ENCODE data around the gene NRP2. TPM values are rescaled to one million over a fixed set of nuclear protein-coding genes. Genes with fewer than 3 reads are reported as not detected.

Gene NRP2
- polyA plus RNA-seq, 2 donors, result 6.9 to 11.1 TPM

- 70 to 71% methylated on average over 3 of the region's 3 CpGs for WGBS, 2 donors
- H3K36me3 ChIP-seq (ENCODE audit: control insufficient read depth in 2 of 2, insufficient read depth in 2 of 2, low read length in 1 of 2), result peaks cover 3 to 6% of the 10 kb centered on the region in 2 donors
- peaks cover 0 to 11% of the 10 kb centered on the region in 2 donors for H3K4me1 ChIP-seq (ENCODE audit: control insufficient read depth in 2 of 2, insufficient read depth in 2 of 2, low read length in 1 of 2)
- peak overlapping the region in 1 of 2 donors; percentile 21 for H3K27ac ChIP-seq (ENCODE audit: low read depth in 2 of 2, low read length in 1 of 2)
- no peak overlapping the region for H3K4me3 ChIP-seq (ENCODE audit: low read depth in 1 of 2, low read length in 2 of 2)
- no peaks in the 10 kb centered on the region for H3K27me3 ChIP-seq (ENCODE audit: control insufficient read depth in 1 of 2, insufficient read depth in 2 of 2, low read length in 2 of 2)
- no peaks in the 10 kb centered on the region for H3K9me3 ChIP-seq (ENCODE audit: control insufficient read depth in 2 of 2, insufficient read depth in 1 of 2, low read depth in 1 of 2, low read length in 1 of 2)
These were observed 13.2 kb downstream of the NRP2 start for GRCh38 chr2:205695460-205695991.

- 79 to 82% methylated on average over 11 of the region's 11 CpGs for WGBS, 2 donors
- peaks cover 0 to 6% of the 10 kb centered on the region in 2 donors for H3K4me1 ChIP-seq (ENCODE audit: control insufficient read depth in 2 of 2, insufficient read depth in 2 of 2, low read length in 1 of 2)
- H3K4me3 ChIP-seq (ENCODE audit: low read depth in 1 of 2, low read length in 2 of 2), result no peak overlapping the region
- H3K27me3 ChIP-seq (ENCODE audit: control insufficient read depth in 1 of 2, insufficient read depth in 2 of 2, low read length in 2 of 2), result no peaks in the 10 kb centered on the region
- no peaks in the 10 kb centered on the region for H3K9me3 ChIP-seq (ENCODE audit: control insufficient read depth in 2 of 2, insufficient read depth in 1 of 2, low read depth in 1 of 2, low read length in 1 of 2)
- peaks cover 3 to 6% of the 10 kb centered on the region in 2 donors for H3K36me3 ChIP-seq (ENCODE audit: control insufficient read depth in 2 of 2, insufficient read depth in 2 of 2, low read length in 1 of 2)
- peak overlapping the region; percentile 30 to 56 for H3K27ac ChIP-seq (ENCODE audit: low read depth in 2 of 2, low read length in 1 of 2)
These were observed 14.1 kb downstream of the NRP2 start for GRCh38 chr2:205696331-205696926.

- WGBS, 2 donors, result 71 to 78% methylated on average over 5 of the region's 5 CpGs
- Histone ChIP-seq H3K36me3 (ENCODE audit: control insufficient read depth in 2 of 2, insufficient read depth in 2 of 2, low read length in 1 of 2) (peaks cover 3 to 6% of the 10 kb centered on the region in 2 donors), H3K27ac (ENCODE audit: low read depth in 2 of 2, low read length in 1 of 2) (peak overlapping the region; percentile 30 to 70), H3K9me3 (ENCODE audit: control insufficient read depth in 2 of 2, insufficient read depth in 1 of 2, low read depth in 1 of 2, low read length in 1 of 2) (no peaks in the 10 kb centered on the region), H3K4me3 (ENCODE audit: low read depth in 1 of 2, low read length in 2 of 2) (no peak overlapping the region), H3K4me1 (ENCODE audit: control insufficient read depth in 2 of 2, insufficient read depth in 2 of 2, low read length in 1 of 2) (peaks cover 0 to 6% of the 10 kb centered on the region in 2 donors), H3K27me3 (ENCODE audit: control insufficient read depth in 1 of 2, insufficient read depth in 2 of 2, low read length in 2 of 2) (no peaks in the 10 kb centered on the region)
These were observed 14.7 kb downstream of the NRP2 start for GRCh38 chr2:205696927-205697441.

- peak overlapping the region in 1 of 2 donors; percentile 29 for H3K27ac ChIP-seq (ENCODE audit: low read depth in 2 of 2, low read length in 1 of 2)
- no peak overlapping the region for H3K4me3 ChIP-seq (ENCODE audit: low read depth in 1 of 2, low read length in 2 of 2)
- H3K27me3 ChIP-seq (ENCODE audit: control insufficient read depth in 1 of 2, insufficient read depth in 2 of 2, low read length in 2 of 2), result no peaks in the 10 kb centered on the region
- peaks cover 5 to 6% of the 10 kb centered on the region in 2 donors for H3K36me3 ChIP-seq (ENCODE audit: control insufficient read depth in 2 of 2, insufficient read depth in 2 of 2, low read length in 1 of 2)
- H3K4me1 ChIP-seq (ENCODE audit: control insufficient read depth in 2 of 2, insufficient read depth in 2 of 2, low read length in 1 of 2), result peaks cover 5 to 8% of the 10 kb centered on the region in 2 donors
- no peaks in the 10 kb centered on the region for H3K9me3 ChIP-seq (ENCODE audit: control insufficient read depth in 2 of 2, insufficient read depth in 1 of 2, low read depth in 1 of 2, low read length in 1 of 2)
- WGBS, 2 donors, result 82 to 88% methylated on average over 7 of the region's 7 CpGs
These were observed 16.3 kb downstream of the NRP2 start for GRCh38 chr2:205698286-205699268.

- no peak overlapping the region for H3K4me3 ChIP-seq (ENCODE audit: low read depth in 1 of 2, low read length in 2 of 2)
- WGBS, 2 donors, result 62 to 63% methylated on average over 4 of the region's 4 CpGs
- H3K27me3 ChIP-seq (ENCODE audit: control insufficient read depth in 1 of 2, insufficient read depth in 2 of 2, low read length in 2 of 2), result no peaks in the 10 kb centered on the region
These were observed 17.4 kb downstream of the NRP2 start for GRCh38 chr2:205699515-205700289.

GRCh38 chr2:205700331-205701132 lies 18.2 kb downstream of the NRP2 start:
- H3K36me3 ChIP-seq (ENCODE audit: control insufficient read depth in 2 of 2, insufficient read depth in 2 of 2, low read length in 1 of 2), result peaks cover 5 to 6% of the 10 kb centered on the region in 2 donors
- 65 to 68% methylated on average over 12 of the region's 12 CpGs for WGBS, 2 donors
- H3K4me1 ChIP-seq (ENCODE audit: control insufficient read depth in 2 of 2, insufficient read depth in 2 of 2, low read length in 1 of 2), result peaks cover 8 to 13% of the 10 kb centered on the region in 2 donors
- peak overlapping the region; percentile 12 to 72 for H3K27ac ChIP-seq (ENCODE audit: low read depth in 2 of 2, low read length in 1 of 2)
- H3K4me3 ChIP-seq (ENCODE audit: low read depth in 1 of 2, low read length in 2 of 2), result no peak overlapping the region
- H3K9me3 ChIP-seq (ENCODE audit: control insufficient read depth in 2 of 2, insufficient read depth in 1 of 2, low read depth in 1 of 2, low read length in 1 of 2), result no peaks in the 10 kb centered on the region
- H3K27me3 ChIP-seq (ENCODE audit: control insufficient read depth in 1 of 2, insufficient read depth in 2 of 2, low read length in 2 of 2), result no peaks in the 10 kb centered on the region

More at GRCh38 chr2:205699515-205700289, 17.4 kb downstream of the NRP2 start:
- H3K36me3 ChIP-seq (ENCODE audit: control insufficient read depth in 2 of 2, insufficient read depth in 2 of 2, low read length in 1 of 2), result peaks cover 5 to 6% of the 10 kb centered on the region in 2 donors
- H3K27ac ChIP-seq (ENCODE audit: low read depth in 2 of 2, low read length in 1 of 2), result peak overlapping the region; percentile 12 to 69
- H3K4me1 ChIP-seq (ENCODE audit: control insufficient read depth in 2 of 2, insufficient read depth in 2 of 2, low read length in 1 of 2), result peaks cover 8 to 13% of the 10 kb centered on the region in 2 donors
- no peaks in the 10 kb centered on the region for H3K9me3 ChIP-seq (ENCODE audit: control insufficient read depth in 2 of 2, insufficient read depth in 1 of 2, low read depth in 1 of 2, low read length in 1 of 2)

GRCh38 chr2:205701509-205701908 lies 19.2 kb downstream of the NRP2 start:
- Histone ChIP-seq H3K9me3 (ENCODE audit: control insufficient read depth in 2 of 2, insufficient read depth in 1 of 2, low read depth in 1 of 2, low read length in 1 of 2) (no peaks in the 10 kb centered on the region), H3K27me3 (ENCODE audit: control insufficient read depth in 1 of 2, insufficient read depth in 2 of 2, low read length in 2 of 2) (no peaks in the 10 kb centered on the region), H3K4me1 (ENCODE audit: control insufficient read depth in 2 of 2, insufficient read depth in 2 of 2, low read length in 1 of 2) (peaks cover 7 to 13% of the 10 kb centered on the region in 2 donors), H3K36me3 (ENCODE audit: control insufficient read depth in 2 of 2, insufficient read depth in 2 of 2, low read length in 1 of 2) (peaks cover 5 to 6% of the 10 kb centered on the region in 2 donors), H3K27ac (ENCODE audit: low read depth in 2 of 2, low read length in 1 of 2) (no peak overlapping the region), H3K4me3 (ENCODE audit: low read depth in 1 of 2, low read length in 2 of 2) (no peak overlapping the region)
- 43 to 48% methylated on average over 1 of the region's 1 CpG for WGBS, 2 donors

GRCh38 chr2:205702576-205702975 lies 20.3 kb downstream of the NRP2 start:
- no peaks in the 10 kb centered on the region for H3K27me3 ChIP-seq (ENCODE audit: control insufficient read depth in 1 of 2, insufficient read depth in 2 of 2, low read length in 2 of 2)
- H3K9me3 ChIP-seq (ENCODE audit: control insufficient read depth in 2 of 2, insufficient read depth in 1 of 2, low read depth in 1 of 2, low read length in 1 of 2), result no peaks in the 10 kb centered on the region
- peaks cover 3 to 6% of the 10 kb centered on the region in 2 donors for H3K36me3 ChIP-seq (ENCODE audit: control insufficient read depth in 2 of 2, insufficient read depth in 2 of 2, low read length in 1 of 2)
- peak overlapping the region; percentile 29 to 55 for H3K27ac ChIP-seq (ENCODE audit: low read depth in 2 of 2, low read length in 1 of 2)
- WGBS, 2 donors, result 31 to 33% methylated on average over 1 of the region's 1 CpG
- H3K4me3 ChIP-seq (ENCODE audit: low read depth in 1 of 2, low read length in 2 of 2), result no peak overlapping the region
- H3K4me1 ChIP-seq (ENCODE audit: control insufficient read depth in 2 of 2, insufficient read depth in 2 of 2, low read length in 1 of 2), result peaks cover 6 to 13% of the 10 kb centered on the region in 2 donors

Data from esophagus (tissue), 2 donors.